ENCODE data around the gene ARHGDIA.

GRCh38 chr17:81908793-81909192, 37.7 kb upstream of the ARHGDIA start:
- TF ChIP-seq POLR2A (IDR thresholded peaks at IDR 0.05; ENCODE audit: low read depth, low read length) (no peak), TAF1 (IDR thresholded peaks at IDR 0.05; ENCODE audit: borderline replicate concordance, low read depth, low read length) (no peak), POLR2AphosphoS5 (IDR thresholded peaks at IDR 0.05; ENCODE audit: low read depth, low read length) (no peak)
